Cerebellar nuclear complex (tissue), 1 donor: Measurements from ENCODE around the gene GPR26.
"Not testable (repeated sequence)": the region's sequence is repeated elsewhere in the genome, so short reads cannot be mapped to it uniquely, and the experiment has no call there.

ENCODE experiments used
- DNase-seq, 2 experiments: peaks; one replicate each; lab custom pipeline; 2025; lab: John Stamatoyannopoulos, UW

GPR26 gene

DNA sequence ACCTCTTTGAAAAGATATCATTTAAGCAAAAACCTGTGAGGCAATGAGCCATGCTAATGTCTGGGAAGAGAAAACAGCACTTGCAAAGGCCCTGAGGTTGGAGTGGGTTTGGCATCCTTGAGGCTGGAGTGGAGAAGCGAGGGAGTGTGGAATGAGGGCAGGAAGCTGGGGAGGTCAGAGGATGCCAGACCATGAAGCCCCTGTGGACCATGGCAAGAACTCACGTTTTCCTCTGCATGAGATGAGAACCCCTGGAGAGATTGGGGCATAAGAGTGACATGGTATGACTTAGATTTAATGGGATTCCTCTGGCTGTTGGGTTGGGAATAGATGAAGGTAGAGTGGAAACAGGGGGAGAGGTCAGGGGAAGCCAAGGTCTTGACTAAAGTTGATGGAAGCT is 49.4 kb downstream of the GPR26 start:
- no peak for DNase-seq

DNA sequence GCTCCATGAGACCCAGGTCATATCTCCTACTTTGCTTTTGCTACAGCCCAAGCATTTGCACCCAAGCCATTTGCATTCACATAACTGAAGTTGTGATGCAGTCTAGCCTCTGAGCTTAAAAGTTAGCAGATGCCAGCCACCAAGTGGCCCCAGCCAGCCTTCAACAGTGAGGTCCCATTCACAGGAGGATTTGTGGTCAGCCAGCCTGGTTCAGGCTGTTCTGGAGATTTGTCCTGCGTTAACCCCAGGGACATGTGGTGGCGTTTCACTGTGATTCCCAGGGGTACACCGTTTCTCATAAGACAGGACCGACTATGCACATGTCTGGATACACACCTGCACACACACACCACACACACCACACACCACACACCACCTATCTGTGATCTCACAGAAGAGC is 51.2 kb downstream of the GPR26 start:
- no peak for DNase-seq

DNA sequence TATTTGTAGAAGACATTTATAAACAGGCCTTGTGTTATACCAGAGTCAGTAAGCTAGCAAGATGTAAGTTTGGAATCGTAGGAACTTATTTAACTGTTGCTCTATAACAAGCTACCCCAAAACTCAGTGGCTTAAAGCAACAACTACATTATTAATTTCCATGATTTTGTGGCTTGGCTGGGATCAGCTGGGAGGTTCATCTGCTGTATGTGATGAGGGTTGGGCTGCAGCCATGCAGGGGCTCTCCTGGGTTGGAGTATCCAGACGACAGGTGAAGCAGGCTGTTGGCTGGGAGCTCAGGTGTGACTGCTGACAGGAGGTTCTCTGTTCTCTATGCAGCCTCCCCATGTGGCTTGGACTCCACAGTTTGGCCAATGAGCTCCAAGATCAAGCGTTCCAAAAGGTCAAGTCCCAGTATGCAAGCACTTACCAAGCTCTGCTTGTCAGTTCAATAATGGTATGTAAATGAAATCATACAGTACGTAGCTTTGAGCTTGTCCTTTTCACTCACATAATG is 52.4 kb downstream of the GPR26 start:
- no peak for DNase-seq

DNA sequence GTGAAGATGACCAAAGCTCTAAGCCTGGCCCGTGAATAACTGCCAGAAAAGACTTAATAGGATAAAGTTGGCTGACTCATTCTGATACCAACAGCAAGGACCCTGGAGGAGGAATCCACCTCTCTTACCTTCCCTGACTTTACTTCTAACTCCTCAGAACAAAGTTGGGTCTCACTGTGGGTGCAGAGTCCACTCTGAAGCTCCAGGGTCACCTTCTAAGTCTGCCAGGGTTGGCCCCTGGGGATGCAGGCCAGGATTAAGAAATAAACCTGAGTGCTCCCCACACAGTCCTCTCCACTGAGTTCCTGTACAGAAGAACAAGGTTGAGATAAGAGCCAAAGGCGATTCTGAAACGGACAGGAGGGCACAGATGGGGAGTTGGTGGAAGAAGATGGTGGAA is 54.4 kb downstream of the GPR26 start:
- DNase-seq: no peak

DNA sequence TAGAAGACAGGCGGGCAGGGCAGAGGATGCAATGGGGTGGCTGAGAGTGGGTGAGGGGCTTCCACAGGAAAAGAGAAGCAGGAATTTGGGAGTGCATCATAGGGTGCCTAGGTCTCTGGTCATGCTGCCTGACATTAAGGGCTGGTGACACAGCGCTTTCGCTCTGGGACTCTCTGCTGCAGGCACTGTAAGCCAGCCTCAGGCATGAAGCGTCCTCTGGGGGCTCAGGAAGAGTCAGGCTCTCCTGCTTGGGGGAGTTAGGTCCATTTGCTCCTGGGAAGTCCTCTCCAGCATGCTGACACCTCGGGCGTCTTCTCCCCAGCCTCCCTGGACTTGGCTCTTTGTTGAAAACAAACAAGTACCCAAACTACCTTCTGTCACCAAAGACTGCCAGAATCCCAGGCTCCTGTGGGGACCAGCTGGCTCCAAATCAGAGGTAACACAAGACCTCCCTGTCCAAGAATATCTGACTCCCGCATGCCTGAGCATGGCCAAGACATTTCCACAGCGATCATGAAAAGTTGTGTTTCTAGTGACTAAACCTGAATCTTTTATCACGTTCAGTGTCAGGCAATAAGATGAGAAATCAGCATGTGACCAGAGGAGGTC is 55.4 kb downstream of the GPR26 start:
- no peak for DNase-seq

DNA sequence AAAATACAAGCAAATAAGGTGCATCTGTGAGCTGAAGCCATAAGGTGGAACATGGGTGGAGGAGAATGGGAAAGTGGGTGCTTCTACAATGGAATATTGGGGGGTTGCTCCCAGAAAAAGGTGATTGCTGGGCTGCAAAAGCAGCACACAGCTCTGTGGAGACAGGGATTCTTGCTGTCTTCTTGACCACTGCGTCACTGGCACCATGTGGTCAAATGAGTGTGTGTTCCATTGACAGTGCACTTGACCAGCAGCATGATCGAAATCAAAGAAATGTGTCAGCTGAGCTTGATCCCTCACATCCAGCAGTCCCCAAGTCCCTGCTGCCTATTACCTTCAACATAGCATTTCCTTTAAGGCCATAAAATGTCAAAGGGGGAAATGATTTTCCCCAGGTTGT is 56.2 kb downstream of the GPR26 start:
- no peak for DNase-seq

DNA sequence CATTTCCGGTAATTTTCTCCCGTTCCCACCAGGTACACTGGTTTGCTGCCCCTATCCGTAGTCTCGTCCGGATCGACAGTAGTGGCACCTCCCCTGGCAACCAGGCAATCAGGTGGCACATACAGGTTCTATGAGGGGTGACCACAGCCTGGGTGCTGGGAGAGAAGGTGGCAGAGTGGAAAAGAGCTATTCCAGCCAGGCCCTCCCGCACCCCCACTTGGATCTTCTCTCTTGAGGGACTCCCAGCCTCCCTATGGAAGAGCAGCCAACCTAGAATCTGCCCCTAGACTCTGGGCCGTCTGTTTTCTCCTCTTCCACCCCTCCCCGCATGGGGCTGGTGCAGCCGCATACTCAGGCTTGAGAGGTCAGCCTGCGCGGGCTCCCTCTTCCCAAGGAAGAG is 58.6 kb downstream of the GPR26 start:
- no peak for DNase-seq

DNA sequence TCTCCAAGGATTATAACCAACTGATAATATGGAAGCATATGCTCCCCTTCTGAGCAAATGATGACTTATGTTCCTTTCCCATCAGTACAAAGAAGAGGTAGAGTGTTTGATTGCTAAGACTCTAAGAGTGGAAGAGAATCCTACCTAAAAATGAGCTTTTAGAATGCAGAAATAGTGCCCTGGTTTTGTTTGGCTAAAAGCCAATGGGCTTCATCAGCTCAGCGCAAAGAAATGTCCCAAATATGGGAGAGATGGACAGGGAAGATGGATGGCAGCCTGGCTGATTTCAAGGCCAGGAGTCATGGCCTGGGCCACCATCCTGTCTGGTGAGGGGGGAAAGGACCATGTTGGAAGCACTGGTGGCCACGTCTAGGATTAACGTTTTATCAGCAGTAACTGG is 60.2 kb downstream of the GPR26 start:
- no peak for DNase-seq

DNA sequence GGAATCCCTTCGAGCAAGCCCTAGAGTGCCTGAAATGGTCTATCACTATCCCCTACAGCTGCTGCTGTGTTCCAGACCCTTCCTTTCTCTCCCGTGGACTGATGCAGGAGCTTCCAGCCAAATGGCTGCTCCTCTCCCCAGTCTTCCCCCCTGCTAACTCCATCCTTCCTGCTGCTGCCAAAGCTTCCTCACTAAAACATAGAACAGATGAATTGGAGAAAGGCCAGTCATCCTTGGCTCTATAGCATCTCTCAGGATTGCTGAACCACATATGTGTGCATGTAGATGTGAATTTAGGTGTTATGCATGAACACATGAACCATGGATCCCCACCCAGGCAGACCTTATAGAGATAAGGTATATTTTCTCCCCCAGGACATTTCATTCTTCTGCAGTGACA is 60.7 kb downstream of the GPR26 start:
- no peak for DNase-seq

DNA sequence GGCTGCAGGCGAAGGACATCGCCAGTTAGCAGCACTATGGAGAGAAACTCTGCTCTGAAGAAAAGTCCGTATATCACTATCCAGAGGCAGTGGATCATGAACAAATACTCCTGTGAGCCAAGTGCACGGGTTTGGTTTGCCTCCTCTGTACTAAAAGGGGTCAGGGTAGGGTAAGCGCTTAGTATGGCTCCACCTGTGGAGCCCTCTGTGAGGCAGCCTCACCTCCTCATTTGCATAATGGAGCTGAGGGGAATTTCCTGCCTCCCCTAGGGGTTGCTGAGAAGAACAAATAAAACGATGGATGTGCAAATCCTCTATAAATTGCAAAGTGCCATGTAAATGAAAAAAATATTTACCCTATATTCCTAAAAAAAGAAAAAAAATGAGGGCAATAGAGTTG is 63.4 kb downstream of the GPR26 start:
- no peak for DNase-seq

DNA sequence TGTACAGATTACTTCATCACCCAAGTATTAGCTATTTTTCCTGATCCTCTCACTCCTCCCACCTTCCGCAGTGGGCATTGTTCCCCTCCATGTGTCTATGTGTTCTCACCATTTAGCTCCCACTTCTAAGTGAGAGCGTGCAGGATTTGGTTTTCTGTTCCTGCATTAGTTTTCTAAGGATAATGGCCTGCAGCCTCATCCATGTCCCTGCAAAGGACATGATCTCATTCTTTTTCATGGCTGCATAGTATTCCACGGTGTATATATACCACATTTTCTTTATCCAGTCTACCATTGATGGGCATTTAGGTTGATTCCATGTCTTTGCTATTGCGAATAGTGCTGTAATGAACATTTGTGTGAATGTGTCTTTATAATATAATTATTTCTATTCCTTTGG is 70.8 kb downstream of the GPR26 start:
- DNase-seq: not testable (repeated sequence)

DNA sequence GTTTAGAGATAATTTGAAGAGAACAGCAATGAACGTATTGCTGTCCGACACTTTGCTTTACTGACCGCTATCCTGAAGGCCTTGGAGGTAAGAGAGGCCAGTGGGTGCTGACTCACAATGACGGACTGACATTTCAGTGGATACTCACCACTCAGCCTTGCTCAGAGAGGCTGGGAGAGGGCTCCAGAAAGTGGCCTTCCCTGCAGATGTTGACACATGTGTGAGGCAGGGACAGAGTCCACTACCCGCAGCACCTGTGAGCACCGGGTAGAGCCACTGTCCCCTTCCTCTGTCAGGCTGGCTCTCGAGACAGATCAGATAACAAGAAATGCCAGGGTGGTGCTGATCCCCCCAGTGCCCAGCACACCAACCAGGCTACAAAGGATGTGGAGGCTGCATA is 75.0 kb downstream of the GPR26 start:
- DNase-seq: no peak

DNA sequence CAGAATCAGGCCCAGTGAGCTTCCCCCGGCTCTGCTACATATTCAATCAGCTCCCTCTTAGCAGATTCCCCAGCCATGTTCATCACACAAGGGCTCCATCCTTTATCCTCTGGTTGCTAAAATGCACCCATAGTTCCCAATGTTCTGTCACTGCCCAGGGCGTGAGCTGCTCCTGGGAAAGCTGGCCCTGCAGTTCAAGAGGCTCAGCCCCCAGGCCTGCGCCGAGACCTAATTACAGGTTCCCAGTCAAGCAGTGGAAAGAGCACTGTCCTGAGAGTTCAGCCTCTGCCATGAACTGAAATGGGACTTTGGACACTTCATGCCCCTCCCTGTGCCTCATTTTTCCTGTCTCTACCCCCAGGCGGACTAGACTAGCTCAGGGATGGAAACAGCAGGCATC is 75.6 kb downstream of the GPR26 start:
- no peak for DNase-seq

DNA sequence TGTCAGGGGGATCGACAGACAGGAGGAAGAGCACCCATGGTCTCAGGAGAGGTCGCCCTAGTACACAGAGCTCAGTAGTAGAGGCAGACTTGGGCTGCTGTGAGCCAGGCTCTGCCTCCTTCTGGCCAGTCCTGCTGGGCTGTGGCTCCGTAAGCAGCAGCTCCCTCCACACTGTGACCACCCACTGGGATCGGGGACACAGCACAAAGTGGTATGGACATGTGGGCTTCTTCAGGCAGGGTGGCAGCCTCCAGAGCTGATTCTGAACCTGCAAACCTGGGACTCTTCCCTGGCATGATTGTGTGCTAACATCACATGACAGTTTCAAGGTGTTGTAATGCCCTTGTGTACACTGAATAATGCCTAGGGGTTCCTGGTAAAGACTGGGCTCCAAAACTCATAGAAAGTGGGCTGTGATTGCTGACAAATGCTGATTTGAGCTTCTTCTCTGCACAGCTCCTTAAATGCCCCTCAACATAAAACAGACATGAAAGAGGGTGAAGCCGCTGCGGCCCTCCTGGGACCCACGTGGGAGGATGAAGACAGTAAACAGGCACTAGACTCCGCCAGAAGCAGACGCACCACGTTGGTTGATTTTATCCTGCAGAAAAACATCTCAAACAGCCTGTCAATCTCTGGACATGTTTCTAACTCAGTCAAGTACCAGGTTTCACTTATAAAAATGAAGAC is 76.7 kb downstream of the GPR26 start:
- no peak for DNase-seq

DNA sequence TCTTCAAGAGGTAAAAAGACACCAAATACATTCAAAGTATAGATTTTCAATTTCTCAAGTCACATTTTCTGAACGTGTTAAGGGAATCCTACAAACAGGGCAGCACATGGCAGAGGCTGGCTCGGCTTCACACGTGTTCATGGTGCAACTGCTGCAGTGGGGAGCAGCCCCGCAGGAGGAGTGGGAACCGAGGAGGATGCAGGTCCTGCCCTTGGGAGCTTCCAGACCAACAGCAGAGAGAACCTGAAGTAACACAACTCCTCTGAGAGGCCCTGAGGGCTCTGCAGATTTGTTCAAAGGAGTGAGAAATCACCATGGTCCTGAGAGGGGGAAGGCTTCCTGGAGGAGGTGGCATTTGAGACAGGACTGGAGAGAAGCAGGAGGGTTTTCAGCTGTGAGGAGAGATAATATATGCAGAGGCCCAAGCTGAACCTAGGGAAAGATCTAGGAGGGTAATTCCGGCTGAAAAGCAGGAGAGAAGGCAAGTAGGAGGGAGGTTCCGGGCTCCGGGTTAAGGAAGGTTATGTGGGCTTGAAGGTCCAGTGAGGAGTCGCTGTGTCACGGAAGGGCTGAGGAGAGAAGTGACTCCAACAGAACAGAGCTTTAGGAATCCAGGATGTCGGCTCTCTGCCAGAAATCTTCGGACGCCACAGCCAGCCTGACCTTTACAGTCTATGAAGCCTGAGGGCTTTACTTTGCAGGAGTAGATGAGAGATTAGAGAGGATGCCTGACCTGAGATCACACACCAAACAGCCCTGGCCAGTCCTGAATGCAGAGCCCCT is 77.5 kb downstream of the GPR26 start:
- no peak for DNase-seq

DNA sequence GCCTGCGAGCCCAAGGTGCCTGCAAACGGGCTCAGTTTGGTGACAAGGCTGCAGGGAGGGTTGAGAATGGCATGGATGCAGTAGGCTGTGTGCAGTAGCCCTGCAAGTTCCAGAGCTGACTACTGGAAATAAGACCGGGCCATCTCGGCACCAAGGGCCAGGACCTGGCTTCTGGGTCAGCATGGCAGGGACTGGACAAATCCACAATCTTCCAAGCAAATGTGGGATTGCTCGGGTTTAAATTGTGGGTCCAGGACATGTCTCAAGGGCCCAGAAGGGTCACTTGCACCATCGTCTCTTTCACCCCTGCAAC is 78.0 kb downstream of the GPR26 start:
- no peak for DNase-seq
